ENCODE data around the gene VAT1. TPM values are rescaled to one million over a fixed set of nuclear protein-coding genes. Genes with fewer than 3 reads are reported as not detected.

VAT1 gene
- total and polyA plus RNA-seq, 9 of the 15 experiments (the other 6 are each of a cell fraction or from before 2014, with no cell fraction given), result 29.4 to 153 (median 66.7) TPM

DNA sequence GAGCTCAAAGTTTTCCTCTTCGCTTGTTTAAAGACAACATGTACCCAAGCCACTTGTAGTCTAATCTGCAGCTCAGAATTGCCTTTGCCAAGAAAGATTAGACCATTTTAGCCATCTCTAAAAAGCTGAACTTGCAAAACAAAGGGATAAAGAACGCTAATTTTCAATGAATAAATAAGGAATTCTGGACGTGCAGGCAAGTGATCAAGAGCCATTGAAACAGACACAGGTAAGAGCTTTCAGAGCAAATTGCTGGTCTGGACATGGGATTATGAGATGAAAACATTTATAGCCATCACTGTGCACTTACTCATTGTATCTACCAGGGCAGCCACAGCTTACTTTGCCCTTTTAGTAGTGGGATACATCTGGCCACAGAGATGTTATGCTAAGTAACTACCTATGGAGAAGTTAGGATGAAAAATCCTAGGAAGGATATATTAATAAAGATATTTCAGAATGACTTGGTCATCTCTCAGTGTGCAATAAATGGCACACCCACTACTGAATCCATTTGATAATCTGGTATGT, 47.2 kb upstream of the VAT1 start:
- WGBS (ENCODE audit: insufficient coverage, low coverage, missing lambda C conversion rate), result 94% methylated on average over 3 of the region's 3 CpGs

More for the DNA sequence above, 47.2 kb upstream of the VAT1 start:
- Histone ChIP-seq H3K4me1 (replicated peaks in 1 of 2; ENCODE audit: control insufficient read depth in 2 of 2, insufficient read depth in 2 of 2, low read length in 2 of 2) (no peaks in the 10 kb centered on the region), H3K9ac (ENCODE audit: insufficient read depth in 1 of 2, low read depth in 2 of 2, low read length in 2 of 2) (no peak overlapping the region), H3K9me1 (ENCODE audit: control insufficient read depth, insufficient read depth, low read length) (no peaks in the 10 kb centered on the region), H3K36me3 (ENCODE audit: control insufficient read depth, insufficient read depth, low read length) (peaks cover 69% of the 10 kb centered on the region), H2AFZ (ENCODE audit: low read depth, low read length) (no peak overlapping the region), H3K79me2 (ENCODE audit: control insufficient read depth, insufficient read depth, low read length) (no peaks in the 10 kb centered on the region), H3K4me3 (no peak overlapping the region), H3K27me3 (ENCODE audit: control insufficient read depth in 2 of 2, insufficient read depth in 2 of 2, low read length in 2 of 2) (no peaks in the 10 kb centered on the region), H3K4me2 (ENCODE audit: insufficient read depth, low read length) (no peak overlapping the region), H3K9me3 (replicated peaks; ENCODE audit: control insufficient read depth, insufficient read depth, low read depth, low read length) (no peaks in the 10 kb centered on the region), H3K27ac (ENCODE audit: extremely low read depth, low read depth, low read length) (no peak overlapping the region), H4K20me1 (replicated peaks; ENCODE audit: control insufficient read depth, insufficient read depth, low read length) (no peaks in the 10 kb centered on the region)
- CTCF ChIA-PET (ENCODE audit: low intra/inter-chr PET ratio), result no interaction called here
- FAIRE-seq, result no peak
- TF ChIP-seq ARHGAP35 (IDR thresholded peaks at IDR 0.05; ENCODE audit: partially characterized antibody), result no peak
- TF ChIP-seq, protein P1, sequence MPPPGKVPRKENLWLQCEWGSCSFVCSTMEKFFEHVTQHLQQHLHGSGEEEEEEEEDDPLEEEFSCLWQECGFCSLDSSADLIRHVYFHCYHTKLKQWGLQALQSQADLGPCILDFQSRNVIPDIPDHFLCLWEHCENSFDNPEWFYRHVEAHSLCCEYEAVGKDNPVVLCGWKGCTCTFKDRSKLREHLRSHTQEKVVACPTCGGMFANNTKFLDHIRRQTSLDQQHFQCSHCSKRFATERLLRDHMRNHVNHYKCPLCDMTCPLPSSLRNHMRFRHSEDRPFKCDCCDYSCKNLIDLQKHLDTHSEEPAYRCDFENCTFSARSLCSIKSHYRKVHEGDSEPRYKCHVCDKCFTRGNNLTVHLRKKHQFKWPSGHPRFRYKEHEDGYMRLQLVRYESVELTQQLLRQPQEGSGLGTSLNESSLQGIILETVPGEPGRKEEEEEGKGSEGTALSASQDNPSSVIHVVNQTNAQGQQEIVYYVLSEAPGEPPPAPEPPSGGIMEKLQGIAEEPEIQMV (tag; conservative IDR thresholded peaks at IDR 0.05; ENCODE audit: low read depth), result no peak
- TF ChIP-seq, protein P2, sequence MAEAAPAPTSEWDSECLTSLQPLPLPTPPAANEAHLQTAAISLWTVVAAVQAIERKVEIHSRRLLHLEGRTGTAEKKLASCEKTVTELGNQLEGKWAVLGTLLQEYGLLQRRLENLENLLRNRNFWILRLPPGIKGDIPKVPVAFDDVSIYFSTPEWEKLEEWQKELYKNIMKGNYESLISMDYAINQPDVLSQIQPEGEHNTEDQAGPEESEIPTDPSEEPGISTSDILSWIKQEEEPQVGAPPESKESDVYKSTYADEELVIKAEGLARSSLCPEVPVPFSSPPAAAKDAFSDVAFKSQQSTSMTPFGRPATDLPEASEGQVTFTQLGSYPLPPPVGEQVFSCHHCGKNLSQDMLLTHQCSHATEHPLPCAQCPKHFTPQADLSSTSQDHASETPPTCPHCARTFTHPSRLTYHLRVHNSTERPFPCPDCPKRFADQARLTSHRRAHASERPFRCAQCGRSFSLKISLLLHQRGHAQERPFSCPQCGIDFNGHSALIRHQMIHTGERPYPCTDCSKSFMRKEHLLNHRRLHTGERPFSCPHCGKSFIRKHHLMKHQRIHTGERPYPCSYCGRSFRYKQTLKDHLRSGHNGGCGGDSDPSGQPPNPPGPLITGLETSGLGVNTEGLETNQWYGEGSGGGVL (CRISPR knock-in tag; IDR thresholded peaks at IDR 0.05), result no peak
- TF ChIP-seq CCNT2 (IDR thresholded peaks at IDR 0.05; ENCODE audit: borderline replicate concordance, extremely low read depth, insufficient read length, low read depth, low read length), result no peak
- TF ChIP-seq, protein P3, sequence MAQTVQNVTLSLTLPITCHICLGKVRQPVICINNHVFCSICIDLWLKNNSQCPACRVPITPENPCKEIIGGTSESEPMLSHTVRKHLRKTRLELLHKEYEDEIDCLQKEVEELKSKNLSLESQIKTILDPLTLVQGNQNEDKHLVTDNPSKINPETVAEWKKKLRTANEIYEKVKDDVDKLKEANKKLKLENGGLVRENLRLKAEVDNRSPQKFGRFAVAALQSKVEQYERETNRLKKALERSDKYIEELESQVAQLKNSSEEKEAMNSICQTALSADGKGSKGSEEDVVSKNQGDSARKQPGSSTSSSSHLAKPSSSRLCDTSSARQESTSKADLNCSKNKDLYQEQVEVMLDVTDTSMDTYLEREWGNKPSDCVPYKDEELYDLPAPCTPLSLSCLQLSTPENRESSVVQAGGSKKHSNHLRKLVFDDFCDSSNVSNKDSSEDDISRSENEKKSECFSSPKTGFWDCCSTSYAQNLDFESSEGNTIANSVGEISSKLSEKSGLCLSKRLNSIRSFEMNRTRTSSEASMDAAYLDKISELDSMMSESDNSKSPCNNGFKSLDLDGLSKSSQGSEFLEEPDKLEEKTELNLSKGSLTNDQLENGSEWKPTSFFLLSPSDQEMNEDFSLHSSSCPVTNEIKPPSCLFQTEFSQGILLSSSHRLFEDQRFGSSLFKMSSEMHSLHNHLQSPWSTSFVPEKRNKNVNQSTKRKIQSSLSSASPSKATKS (CRISPR knock-in tag; IDR thresholded peaks at IDR 0.05), result no peak
- no peak for ATAC-seq
- POLR2A ChIA-PET, result interaction anchor here (0.8 to 1.7 kb wide), 6 partner anchors 9 to 319 kb away, joined by 3 to 6 read pairs (median 4); no protein-coding TSS in a partner anchor
- in situ Hi-C loops (cut with MboI) (no loop called here), intact Hi-C loops (cut with micrococcal nuclease) (no loop called here)
- DNase-seq (ENCODE audit: extremely low read depth in 1 of 4, low spot score in 3 of 4), result no peak
- BruUV-seq (replicated peaks), result no TSS peak

Data from K562 (cell line).